IPS DF 4.7 (cell line): ENCODE data around the gene UFL1.

Source experiments
- DNase-seq: peaks from one replicate; pipeline ENCODE4 v3.0.0-alpha.2; 2013; ENCODE audit warnings: low spot score; ENCODE audit errors: extremely low read depth

UFL1 gene

GRCh38 chr6:96571551-96571950, 49.9 kb downstream of the UFL1 start:
- no peak for DNase-seq

- no peak for DNase-seq
Observed at GRCh38 chr6:96575359-96575758, 53.8 kb downstream of the UFL1 start.

- DNase-seq: no peak
Observed at GRCh38 chr6:96576221-96576620, 54.6 kb downstream of the UFL1 start.

- no peak for DNase-seq
Observed at GRCh38 chr6:96582021-96582420, 60.4 kb downstream of the UFL1 start.

- no peak for DNase-seq
Observed at GRCh38 chr6:96582436-96582835, 60.8 kb downstream of the UFL1 start.

GRCh38 chr6:96604420-96604819, 82.8 kb downstream of the UFL1 start:
- no peak for DNase-seq
